NCI-H187 treated with DMSO at 0.1 percent for 48 hours (cell line): ENCODE results near the gene RNF20.
"Not testable (repeated sequence)": the region's sequence is repeated elsewhere in the genome, so short reads cannot be mapped to it uniquely, and the experiment has no call there.

Experiments
- DNase-seq: peaks from one replicate; lab custom pipeline; 2025; lab: John Stamatoyannopoulos, UW

The RNF20 gene

DNA sequence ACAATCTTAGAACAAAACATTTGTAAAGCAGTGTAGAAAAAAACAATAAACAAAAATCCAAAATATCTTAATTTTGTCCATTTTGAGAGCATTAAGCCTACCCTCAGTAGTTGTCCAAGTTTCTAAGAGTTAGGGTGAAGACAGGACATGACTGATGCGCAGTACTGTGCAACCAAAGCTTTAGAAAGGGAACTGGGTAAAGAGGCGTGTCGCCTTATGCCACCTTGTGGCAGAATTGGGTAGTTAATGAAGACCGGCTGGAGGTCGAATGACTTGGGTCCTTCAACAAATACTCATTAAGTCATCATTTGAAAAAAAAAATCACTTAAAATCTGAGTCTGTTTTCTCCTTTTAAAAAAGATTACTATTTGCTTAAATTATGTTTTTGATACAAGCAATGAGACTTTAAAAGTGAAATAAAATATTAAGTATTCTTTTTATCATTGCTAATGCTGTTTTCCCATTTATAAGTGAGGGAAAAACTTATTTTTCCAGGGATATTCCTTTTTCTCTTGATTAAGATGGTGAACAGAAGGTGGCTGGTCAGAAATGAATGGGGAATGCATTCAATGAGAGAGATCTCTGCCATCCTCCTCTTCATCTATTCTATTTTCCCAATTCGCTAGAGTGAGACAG is 3.5 kb upstream of the RNF20 start:
- no peak for DNase-seq

DNA sequence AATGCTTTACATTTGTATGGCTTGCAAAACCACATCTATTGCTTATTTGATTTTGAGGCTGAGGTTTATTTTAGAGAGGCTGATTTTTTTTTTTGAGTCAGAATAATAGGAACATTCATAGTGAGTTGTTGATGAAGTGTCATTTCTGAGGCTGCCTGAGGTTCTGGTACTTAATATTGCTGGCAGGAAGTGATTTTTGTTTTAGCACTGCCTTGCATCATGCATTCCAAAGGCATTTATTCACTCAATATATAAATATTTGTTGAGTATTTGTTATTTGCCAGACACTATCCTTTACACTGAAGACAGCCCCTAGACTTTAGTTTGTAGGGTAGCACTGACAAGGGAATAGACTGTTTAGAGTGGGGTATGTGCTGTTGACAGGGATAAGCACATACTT is 2.7 kb downstream of the RNF20 start:
- DNase-seq: no peak

DNA sequence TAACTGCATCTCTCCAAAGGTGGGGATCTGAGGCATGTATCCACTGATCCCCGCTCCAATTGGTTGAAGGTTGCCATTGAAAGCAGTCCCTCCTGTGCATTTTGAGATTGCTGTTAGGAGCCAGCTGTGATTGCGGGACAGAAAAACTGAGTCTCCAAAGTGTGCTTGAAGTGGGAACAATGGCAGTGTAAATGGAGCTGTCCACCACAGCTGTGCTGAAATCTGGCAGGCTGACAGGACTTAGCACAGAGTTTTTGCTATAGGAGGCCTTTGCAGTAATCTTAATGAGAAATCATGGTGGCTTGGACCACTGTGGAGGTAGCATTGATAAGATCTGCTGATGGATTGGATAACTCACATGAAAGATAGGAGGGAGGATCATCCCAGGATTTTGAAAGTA is 3.3 kb downstream of the RNF20 start:
- no peak for DNase-seq

DNA sequence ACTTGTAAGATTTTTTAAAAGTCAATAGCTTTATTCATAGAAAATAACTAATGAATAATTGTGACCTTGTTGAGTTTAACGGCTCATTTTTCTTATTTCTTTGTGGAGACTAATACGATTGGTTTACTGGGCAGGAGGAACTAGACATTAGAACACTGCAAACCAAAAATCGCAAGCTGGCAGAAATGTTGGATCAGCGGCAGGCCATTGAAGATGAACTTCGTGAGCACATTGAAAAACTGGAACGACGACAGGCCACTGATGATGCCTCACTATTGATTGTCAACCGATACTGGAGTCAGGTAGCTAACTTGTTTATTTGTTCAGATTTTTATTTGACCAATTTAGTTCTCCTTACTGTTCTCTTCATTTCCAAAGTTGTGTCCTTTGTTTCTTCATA is 6.4 kb downstream of the RNF20 start:
- no peak for DNase-seq

DNA sequence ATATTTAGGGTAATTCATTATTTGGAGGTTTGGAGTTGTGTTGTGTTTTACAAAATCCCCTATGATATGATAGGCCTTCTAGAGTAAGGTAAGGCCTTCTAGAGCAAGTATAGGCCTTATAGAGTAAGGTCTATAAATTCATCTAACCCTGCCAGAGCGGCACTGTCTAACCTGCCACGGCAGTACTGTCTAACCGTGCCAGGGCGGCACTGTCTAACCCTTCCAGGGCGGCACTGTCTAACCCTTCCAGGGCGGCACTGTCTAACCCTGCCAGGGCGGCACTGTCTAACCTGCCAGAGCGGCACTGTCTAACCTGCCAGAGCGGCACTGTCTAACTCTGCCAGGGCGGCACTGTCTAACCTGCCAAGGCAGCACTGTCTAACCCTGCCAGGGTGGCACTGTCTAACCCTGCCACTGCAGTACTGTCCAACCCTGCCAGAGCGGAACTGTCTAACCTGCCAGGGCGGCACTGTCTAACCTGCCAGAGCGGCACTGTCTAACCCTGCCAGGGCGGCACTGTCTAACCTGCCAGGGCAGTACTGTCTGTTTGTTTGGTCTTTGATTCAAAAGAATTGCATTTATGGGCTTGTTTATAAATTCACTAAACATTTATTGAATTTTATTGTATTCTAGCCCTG is 9.6 kb downstream of the RNF20 start:
- DNase-seq: no peak

DNA sequence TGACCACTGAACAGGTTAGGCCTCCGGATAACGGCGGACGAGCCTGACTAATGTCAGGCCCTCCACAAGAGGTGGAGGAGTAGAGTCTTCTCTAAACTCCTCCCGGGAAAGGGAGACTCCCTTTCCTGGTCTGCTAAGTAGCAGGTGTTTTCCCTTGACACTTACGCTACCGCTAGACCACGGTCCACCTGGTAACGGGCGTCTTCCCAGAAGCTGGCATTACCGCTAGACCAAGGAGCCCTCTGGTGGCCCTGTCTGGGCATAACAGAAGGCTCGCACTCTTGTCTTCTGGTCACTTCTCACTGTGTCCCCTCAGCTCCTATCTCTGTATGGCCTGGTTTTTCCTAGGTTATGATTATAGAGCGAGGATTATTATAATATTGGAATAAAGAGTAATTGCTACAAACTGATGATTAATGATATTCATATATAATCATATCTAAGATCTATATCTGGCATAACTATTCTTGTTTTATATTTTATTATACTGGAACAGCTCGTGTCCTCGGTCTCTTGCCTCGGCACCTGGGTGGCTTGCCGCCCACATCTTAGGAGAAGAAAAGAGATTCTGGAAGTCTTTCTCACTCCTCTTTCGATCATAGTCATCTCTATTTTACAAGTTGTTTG is 15.9 kb downstream of the RNF20 start:
- not testable (repeated sequence) for DNase-seq

DNA sequence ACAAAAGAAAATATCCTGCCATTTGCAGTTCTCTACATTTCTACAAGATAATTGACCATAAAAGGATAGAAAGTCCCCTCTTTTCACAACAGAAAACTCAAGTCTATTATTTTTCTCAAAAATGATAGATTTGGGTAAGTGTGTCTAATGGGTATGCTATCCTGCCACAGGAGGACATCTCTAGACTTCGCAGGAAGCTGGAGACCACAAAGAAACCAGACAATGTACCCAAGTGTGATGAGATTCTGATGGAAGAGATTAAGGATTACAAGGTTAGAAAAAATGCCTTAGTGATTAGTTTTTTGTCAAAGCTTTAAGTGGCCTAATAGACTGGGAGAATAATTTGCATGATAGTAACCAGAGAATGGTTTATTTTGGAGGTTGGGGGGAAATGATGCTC is 28.1 kb downstream of the RNF20 start:
- no peak for DNase-seq

DNA sequence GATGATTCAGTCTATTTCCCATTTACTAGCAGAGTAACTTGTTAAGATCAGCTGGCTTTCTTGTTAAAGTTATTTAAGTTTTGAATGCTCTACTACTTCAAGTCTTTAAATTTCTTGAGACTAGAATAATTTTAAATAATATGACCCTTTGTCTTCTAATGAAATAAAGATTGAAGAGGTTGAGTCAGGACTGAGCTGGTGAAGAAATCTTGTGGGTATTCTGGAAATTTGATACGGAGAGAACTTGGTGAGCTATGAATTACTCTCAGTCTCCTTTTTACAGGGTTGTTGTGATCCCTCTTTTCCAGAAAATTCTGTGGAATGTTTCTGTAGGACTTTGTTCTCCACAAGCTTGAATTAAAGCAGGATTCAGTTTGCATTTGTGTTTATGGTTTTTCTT is 29.3 kb downstream of the RNF20 start:
- no peak for DNase-seq

DNA sequence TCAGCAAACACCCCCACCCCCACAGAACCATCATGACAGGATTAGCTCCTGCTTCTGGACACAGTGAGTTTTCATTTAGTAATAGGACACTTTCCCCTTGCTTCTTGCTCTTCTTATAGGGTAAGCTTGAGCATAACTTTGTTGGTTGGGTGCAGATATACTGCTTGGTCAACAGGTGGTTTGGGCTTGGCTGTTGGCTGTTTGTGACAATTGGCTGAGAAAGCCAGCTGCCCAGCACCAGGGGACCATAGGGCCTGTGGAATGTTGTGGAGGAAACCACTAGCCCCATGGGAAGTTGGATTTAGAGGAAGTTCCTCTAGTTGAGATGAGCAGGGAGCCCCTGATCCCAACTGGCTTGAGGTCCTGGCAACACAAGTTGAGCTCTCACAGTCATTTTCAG is 30.6 kb downstream of the RNF20 start:
- DNase-seq: no peak

DNA sequence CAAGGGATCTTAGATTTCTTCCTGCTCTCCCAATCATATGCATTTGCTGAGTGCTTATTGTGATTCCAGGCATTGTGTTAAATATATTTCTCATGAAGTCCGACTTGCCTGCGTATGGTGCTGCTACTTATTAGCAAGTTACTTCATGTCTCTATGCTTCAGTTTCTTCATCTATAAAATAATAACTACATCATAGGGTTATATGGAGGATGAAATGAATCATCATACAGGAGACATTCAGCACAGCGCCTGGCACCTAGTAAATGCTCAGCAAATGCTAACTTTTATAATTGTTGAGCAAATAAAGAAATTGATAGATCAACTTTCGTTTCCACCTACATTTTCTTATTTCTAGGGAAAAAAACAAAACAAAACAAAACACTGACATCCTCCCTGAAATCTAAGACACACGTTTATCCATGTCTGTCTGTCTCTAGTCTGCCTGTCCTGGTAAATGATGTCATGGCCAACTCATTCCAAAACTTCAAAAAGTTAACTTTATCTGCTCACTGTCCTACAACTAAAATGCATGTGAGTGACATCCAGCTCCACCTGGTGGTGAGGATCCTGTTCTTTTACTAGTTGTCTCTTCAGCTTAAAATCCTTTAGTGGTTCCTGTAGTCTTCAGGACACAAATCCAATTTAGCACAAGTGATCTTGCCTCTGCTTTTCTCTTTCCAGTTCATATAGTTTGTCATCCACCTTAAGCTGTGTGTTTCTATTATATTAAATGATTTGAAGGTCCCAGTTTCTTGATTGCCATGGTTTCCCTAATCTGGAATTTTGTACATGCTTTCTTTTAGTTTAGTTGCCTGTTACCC is 33.5 kb downstream of the RNF20 start:
- DNase-seq: no peak

DNA sequence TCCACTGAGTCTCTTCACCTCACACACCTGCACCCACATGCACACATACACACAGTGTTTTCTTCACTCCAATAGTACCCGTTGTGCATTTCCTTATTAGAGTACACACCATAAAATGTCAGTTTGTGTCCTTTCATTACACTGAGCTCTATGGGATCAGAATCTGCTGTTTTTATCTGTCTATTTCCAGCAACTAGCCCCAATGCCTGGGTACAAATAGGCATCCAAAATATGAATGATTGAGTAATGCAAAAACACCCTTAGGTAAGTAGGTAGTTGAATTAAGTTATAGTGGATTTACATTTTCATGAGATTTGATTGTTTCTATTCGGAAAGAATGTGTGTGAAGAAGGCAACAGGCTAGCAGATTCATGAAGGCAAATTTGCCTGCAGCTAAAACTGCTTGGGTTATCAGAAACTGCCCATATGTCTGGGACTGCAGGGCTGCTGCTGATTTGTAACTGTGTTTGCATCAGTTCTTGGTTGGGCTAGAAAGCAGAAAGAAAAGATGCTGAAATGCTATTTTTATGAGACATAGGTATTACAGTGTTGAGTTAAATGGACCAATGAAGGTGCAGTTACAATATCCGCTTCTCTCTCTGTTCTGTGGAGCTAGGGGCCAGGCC is 34.2 kb downstream of the RNF20 start:
- DNase-seq: no peak

DNA sequence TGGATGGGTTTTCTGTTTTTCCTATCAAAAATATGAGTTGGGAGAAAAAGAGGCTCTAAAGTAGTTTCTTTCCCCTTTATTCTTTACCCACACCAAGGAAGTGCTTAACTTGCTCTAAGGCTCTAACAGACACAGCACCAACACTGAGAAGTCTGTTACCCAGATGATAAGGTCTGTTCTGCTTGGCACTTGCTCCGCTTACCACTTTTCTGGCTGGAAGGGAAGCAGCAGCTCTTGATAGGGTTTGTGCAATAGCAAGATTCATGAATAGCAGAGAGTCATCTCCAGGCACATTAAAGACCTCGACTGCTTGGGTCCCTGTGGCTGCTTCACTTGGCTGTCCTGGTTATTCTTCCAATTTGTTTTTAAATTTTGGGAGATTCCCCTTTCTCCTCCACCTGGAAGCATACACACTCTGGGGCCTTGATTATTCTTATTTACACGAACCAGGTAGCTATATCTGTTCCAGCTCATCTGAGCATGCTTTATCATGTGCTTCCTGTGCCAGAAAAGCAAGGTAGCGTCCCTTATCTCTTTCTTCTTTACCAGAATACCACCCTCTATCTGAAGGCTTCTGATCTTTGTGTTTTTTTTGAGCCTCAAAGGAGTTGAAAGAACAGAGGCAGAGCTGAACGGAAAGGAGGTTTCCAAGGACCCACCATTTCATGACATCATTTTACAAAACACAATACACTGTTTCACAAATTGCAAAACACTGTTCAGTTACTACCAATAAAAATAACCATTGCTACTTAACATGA is 36.3 kb downstream of the RNF20 start:
- no peak for DNase-seq

DNA sequence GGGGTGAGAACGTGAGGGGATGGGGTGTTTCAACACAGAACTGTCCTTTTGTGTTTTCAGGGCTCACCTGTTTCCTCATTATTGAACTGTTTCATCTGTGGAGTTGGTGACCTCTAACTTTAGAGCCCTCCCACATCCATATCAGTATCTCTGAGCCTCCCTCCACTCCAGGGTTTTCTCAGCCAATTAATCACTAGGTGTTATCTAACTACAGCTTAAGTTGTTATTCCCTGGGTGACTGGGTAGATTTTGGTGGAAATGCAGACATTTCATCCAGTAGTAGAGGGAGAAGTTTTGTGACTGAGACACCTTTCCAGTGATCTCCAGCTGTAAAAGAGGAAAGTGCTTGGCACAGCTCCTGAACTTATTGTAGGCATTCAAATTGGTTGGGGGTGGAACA is 37.5 kb downstream of the RNF20 start:
- no peak for DNase-seq

DNA sequence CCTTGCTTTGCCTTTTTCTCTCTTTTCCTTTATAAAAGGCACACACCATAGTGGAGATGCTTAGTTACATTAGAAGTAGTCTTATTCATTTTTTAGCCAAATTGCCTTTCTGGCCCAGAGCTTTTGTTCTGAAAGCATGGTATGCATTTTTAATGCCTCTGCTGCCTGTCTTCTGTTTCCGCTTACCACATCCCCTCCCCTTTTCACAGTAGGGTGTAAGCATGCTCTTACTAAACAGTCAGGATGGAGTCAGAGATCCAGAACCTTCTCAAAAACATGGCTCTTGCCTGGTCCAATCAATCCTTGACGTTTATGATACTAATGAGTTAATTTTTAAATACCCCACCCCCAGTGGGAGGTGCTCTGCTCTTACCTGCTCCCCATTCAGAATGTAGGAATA is 38.7 kb downstream of the RNF20 start:
- no peak for DNase-seq

DNA sequence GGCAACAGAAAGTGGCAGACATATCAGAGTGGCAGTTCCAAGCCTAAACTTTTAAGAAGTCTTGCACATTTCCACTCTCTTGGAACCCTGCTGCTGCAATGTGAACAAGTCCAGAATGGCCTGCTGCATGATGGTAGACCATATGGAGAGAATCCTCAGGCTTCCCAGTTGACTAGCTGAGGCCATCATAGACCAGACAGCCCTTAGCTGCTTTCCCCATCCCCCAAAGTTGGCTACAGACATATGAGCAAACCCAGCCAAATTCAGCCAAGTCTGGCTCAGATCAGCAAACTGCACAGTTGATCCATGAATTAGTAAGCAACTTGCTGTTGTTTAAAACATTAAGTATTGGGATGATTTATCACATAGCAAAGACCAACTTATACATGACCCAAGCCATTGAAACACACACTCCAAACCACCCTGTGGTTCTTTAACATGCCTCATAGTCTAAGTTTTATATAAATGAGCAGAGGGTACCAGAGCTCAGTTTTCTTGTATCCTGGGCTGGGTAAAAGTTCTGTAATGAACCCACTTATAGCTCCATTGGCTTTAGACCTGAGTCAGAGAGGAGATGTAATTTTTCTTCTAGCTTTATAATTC is 41.2 kb downstream of the RNF20 start:
- no peak for DNase-seq

DNA sequence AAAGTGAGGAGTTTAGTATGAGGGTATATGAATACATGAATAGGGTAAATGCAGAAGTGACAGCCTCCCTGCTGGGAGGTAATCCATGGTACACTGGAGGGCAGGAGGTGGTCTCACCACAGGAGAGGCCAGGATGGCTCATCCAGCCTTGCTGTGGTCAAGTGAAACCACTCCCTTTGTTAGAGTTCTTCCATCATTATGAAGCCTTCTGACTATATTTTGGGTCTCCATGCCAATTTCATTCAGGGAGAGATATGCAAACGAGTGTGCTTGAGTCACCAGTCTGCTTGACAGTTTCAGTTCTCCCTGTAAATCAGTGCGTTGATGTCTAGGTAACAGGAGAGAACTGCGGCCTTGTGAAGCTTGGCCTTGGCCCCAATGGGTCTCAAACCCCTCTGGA is 44.7 kb downstream of the RNF20 start:
- no peak for DNase-seq

DNA sequence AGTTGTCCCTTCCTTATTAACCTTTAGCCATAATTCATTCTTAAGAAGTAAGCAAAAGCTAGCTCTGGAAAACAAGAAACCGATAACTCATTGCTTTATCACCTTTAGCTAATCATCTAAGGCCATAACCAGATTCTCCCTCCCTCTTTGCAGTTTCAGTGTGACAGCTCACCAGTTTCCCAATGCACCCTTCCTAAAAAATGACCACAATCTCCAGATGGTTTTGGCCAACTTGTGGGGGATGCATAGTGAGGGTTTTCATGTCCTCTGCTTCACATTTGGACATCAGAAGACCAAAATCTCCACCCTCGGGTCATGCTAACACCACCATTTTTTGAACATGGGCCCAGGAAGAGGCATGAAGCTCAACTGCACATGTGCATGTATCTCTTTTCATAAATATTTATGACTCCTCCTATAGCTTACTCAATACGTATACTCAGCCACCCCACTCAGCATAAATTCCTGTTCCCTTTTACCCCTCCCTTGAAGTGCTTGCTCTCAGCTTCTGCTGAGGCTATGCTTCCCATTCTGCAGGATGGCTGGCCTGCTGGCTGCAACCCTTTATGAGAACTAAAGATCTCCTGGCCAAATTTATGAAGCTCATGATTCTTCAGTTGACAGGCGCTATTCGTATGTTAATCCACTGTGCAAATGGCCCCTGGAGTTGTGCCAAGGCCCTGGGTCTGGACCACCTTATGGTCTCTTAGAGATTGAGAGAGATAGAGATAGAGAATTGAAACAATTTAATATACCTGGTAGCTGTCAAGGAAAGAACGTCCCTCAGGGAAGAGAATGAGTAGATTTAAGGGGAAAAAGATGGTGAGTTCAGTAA is 46.3 kb downstream of the RNF20 start:
- no peak for DNase-seq

DNA sequence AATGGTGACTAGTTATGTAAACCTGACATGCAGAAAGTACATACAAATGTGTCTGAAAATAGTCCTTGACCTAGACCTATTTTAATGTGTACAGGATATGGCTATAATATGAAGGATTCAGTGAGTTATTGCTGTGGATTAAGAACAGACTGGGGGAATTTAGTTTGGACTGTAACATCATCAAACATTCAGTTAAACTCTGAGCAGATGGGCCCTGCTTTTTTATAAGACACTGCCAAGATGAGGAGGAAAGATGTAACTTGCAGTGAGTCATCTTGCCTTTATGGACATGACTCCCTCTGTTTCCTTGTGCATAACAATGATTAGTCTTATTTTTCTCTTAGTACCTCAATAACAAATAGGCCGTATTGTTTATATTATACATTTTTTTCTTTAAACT is 48.9 kb downstream of the RNF20 start:
- DNase-seq: no peak

DNA sequence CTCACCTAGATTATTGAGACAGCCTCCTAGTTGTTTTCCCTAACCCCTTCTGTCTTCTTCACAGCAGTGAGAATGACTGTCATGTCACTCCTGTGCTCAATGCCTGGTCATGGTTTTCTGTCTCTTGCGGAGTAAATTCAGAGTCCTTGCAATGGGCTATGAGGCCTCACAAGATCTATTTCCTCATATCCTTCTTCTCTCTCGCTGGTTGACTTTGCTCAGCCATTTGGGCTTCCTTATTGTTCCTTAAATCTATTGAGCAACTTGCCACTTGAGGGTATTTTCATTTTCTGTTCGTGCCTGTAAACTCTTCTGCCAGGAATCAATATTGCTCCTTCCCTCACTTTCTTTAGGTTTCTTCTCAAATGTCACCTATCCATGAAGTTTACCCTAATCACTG is 52.1 kb downstream of the RNF20 start:
- DNase-seq: no peak

DNA sequence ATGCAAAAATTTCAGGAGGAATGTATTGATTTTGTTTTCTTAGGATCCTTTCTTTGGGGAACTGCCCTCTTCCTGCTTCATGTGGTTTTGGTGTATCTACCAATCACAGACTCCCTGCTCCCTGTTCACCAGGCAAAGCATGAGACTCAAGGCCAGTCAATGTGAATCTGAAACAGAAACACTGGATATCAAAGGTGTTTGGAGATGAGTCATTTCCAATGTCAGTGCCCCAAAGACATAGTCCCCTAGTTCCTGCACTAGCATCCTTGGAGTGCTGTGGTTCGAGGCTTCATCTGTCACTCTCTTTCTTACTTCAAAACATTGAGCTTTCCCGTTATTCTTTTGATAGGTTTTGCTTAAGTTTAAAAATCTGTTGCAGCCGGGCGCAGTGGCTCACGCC is 53.0 kb downstream of the RNF20 start:
- no peak for DNase-seq
